PFSK-1 (cell line): Measurements from ENCODE around the gene CCT2.

Experiments
- POLR2AphosphoS5 ChIP-seq: IDR thresholded peaks from 2 replicates; pipeline ENCODE4 v1.6.1; 2012; ENCODE audit warnings: low read depth, mild to moderate bottlenecking, control low read depth, low read length, moderate library complexity
- TAF1 ChIP-seq: IDR thresholded peaks from 2 replicates; pipeline ENCODE4 v1.6.1; 2012; ENCODE audit warnings: low read length, control low read depth, borderline replicate concordance; ENCODE audit not compliant: insufficient read depth
- TF ChIP-seq, protein P1 (sequence below), 2 experiments: IDR thresholded peaks; 2 replicates each; pipeline versions ENCODE4 v1.6.1 to v1.8.0; 2011 to 2012; ENCODE audit warnings: low read depth in 2 of 2, low read length in 2 of 2, control low read depth in 1 of 2, inconsistent platforms in 1 of 2, mild to moderate bottlenecking in 1 of 2, moderate library complexity in 1 of 2; ENCODE audit not compliant: insufficient read depth in 1 of 2

GRCh38 chr12:69649529-69649928 lies 64.3 kb downstream of the CCT2 start:
- TF ChIP-seq POLR2AphosphoS5 = no peak
- TF ChIP-seq TAF1 = no peak
- TF ChIP-seq, protein P1, sequence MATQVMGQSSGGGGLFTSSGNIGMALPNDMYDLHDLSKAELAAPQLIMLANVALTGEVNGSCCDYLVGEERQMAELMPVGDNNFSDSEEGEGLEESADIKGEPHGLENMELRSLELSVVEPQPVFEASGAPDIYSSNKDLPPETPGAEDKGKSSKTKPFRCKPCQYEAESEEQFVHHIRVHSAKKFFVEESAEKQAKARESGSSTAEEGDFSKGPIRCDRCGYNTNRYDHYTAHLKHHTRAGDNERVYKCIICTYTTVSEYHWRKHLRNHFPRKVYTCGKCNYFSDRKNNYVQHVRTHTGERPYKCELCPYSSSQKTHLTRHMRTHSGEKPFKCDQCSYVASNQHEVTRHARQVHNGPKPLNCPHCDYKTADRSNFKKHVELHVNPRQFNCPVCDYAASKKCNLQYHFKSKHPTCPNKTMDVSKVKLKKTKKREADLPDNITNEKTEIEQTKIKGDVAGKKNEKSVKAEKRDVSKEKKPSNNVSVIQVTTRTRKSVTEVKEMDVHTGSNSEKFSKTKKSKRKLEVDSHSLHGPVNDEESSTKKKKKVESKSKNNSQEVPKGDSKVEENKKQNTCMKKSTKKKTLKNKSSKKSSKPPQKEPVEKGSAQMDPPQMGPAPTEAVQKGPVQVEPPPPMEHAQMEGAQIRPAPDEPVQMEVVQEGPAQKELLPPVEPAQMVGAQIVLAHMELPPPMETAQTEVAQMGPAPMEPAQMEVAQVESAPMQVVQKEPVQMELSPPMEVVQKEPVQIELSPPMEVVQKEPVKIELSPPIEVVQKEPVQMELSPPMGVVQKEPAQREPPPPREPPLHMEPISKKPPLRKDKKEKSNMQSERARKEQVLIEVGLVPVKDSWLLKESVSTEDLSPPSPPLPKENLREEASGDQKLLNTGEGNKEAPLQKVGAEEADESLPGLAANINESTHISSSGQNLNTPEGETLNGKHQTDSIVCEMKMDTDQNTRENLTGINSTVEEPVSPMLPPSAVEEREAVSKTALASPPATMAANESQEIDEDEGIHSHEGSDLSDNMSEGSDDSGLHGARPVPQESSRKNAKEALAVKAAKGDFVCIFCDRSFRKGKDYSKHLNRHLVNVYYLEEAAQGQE (IDR thresholded peaks at IDR 0.05; ENCODE audit: insufficient read depth in 1 of 2, low read depth in 2 of 2, low read length in 2 of 2) = no peak
